Measurements from ENCODE around the gene ALDH1A2. TPM values are rescaled to one million over a fixed set of nuclear protein-coding genes. Genes with fewer than 3 reads are reported as not detected.

Gene ALDH1A2
- total RNA-seq, 1 experiment from 2014 or later: 4.0 TPM

GRCh38 chr15:57961919-57962318 lies 103.6 kb downstream of the ALDH1A2 start:
- Histone ChIP-seq H3K9me2 (ENCODE audit: insufficient read depth) (no peaks in the 10 kb centered on the region), H3F3A (ENCODE audit: insufficient read depth, low read depth) (no peaks in the 10 kb centered on the region), H3K4me1 (replicated peaks; ENCODE audit: insufficient read depth) (no peaks in the 10 kb centered on the region), H4K20me1 (ENCODE audit: insufficient read depth) (no peaks in the 10 kb centered on the region), H3K27me3 (ENCODE audit: insufficient read depth, low read depth) (peaks cover 16% of the 10 kb centered on the region; the same call in 1 of the 2 replicates), H3K4me2 (no peak overlapping the region), H3K9me3 (ENCODE audit: insufficient read depth, low read depth) (no peaks in the 10 kb centered on the region), H3K79me2 (ENCODE audit: low read depth) (no peaks in the 10 kb centered on the region), H2AFZ (no peak overlapping the region), H3K27ac (no peak overlapping the region), H3K4me3 (no peak overlapping the region), H3K36me3 (ENCODE audit: low read depth) (no peaks in the 10 kb centered on the region)
- intact Hi-C loops (cut with micrococcal nuclease; ENCODE audit: unreplicated experiment): no loop called here
- BruUV-seq (replicated peaks): no TSS peak
- TF ChIP-seq CTCF (conservative IDR thresholded peaks at IDR 0.05) (no peak), EZH2 (IDR thresholded peaks at IDR 0.05; ENCODE audit: low read depth) (no peak)
- POLR2A ChIA-PET (ENCODE audit: unreplicated experiment): no interaction called here
- CTCF ChIA-PET: interaction anchor here (0.6 kb wide), 1 partner anchor 451 kb away, joined by 4 read pairs; no protein-coding TSS in a partner anchor
- no peak for DNase-seq

DNA sequence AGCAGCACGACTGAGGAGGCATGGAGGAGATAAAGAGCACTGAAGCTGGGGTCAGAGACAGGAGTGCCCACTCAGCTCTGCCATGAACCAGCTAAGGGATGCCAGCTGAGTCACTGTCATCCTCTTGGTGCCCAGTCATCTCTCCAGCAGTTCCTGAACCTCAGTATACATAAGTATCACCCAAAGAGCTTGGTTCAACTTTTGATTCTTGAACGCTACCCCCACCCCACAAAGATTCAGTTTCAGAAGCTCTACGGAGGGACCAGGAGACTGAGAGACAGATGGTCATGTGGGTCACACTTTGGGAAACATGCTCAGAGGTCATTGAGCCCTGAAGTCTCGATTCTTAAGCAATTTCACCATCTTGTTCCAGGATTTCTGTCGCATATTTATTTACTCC lies 108.4 kb downstream of the ALDH1A2 start:
- ChIA-PET POLR2A (ENCODE audit: unreplicated experiment) (no interaction called here), CTCF (no interaction called here)
- Histone ChIP-seq H3K4me3 (no peak overlapping the region), H3K9me2 (ENCODE audit: insufficient read depth) (no peaks in the 10 kb centered on the region), H3F3A (ENCODE audit: insufficient read depth, low read depth) (no peaks in the 10 kb centered on the region), H4K20me1 (ENCODE audit: insufficient read depth) (no peaks in the 10 kb centered on the region), H3K27ac (no peak overlapping the region), H3K4me1 (replicated peaks; ENCODE audit: insufficient read depth) (no peaks in the 10 kb centered on the region), H3K9me3 (ENCODE audit: insufficient read depth, low read depth) (no peaks in the 10 kb centered on the region), H3K79me2 (ENCODE audit: low read depth) (no peaks in the 10 kb centered on the region), H3K27me3 (ENCODE audit: insufficient read depth, low read depth) (peaks cover 13% of the 10 kb centered on the region; the same call in 1 of the 2 replicates), H2AFZ (no peak overlapping the region), H3K36me3 (ENCODE audit: low read depth) (no peaks in the 10 kb centered on the region), H3K4me2 (no peak overlapping the region)
- intact Hi-C loops (cut with micrococcal nuclease; ENCODE audit: unreplicated experiment): no loop called here
- no peak for TF ChIP-seq EZH2 (IDR thresholded peaks at IDR 0.05; ENCODE audit: low read depth)
- TF ChIP-seq CTCF (conservative IDR thresholded peaks at IDR 0.05): no peak
- DNase-seq: no peak
- no TSS peak for BruUV-seq (replicated peaks)

- no TSS peak for BruUV-seq (replicated peaks)
- CTCF ChIA-PET: no interaction called here
- H3K9me2 ChIP-seq (ENCODE audit: insufficient read depth): no peaks in the 10 kb centered on the region
- POLR2A ChIA-PET (ENCODE audit: unreplicated experiment): no interaction called here
- DNase-seq: no peak
- H3K4me3 ChIP-seq: no peak overlapping the region
- TF ChIP-seq EZH2 (IDR thresholded peaks at IDR 0.05; ENCODE audit: low read depth) (no peak), CTCF (conservative IDR thresholded peaks at IDR 0.05) (no peak)
- intact Hi-C loops (cut with micrococcal nuclease; ENCODE audit: unreplicated experiment): no loop called here
- H4K20me1 ChIP-seq (ENCODE audit: insufficient read depth): no peaks in the 10 kb centered on the region
- H3K79me2 ChIP-seq (ENCODE audit: low read depth): no peaks in the 10 kb centered on the region
- H3K27ac ChIP-seq: no peak overlapping the region
- no peaks in the 10 kb centered on the region for H3F3A ChIP-seq (ENCODE audit: insufficient read depth, low read depth)
- peaks cover 5% of the 10 kb centered on the region; the same call in 1 of the 2 replicates for H3K27me3 ChIP-seq (ENCODE audit: insufficient read depth, low read depth)
- H2AFZ ChIP-seq: no peak overlapping the region
- no peaks in the 10 kb centered on the region for H3K36me3 ChIP-seq (ENCODE audit: low read depth)
- no peaks in the 10 kb centered on the region for H3K9me3 ChIP-seq (ENCODE audit: insufficient read depth, low read depth)
- no peaks in the 10 kb centered on the region for H3K4me1 ChIP-seq (replicated peaks; ENCODE audit: insufficient read depth)
- H3K4me2 ChIP-seq: no peak overlapping the region
These were observed 111.6 kb downstream of the ALDH1A2 start for GRCh38 chr15:57953874-57954273.
